HepG2 (cell line): Measurements from ENCODE around the gene GANC. TPM values are rescaled to one million over a fixed set of nuclear protein-coding genes. Genes with fewer than 3 reads are reported as not detected.

Experiments used
- AGO1 ChIP-seq: fragments of 200-400 bp; formaldehyde crosslinking; IDR thresholded peaks from 2 replicates; pipeline ENCODE4 v1.6.1; 2017; ENCODE audit warnings: mild to moderate bottlenecking, low read depth, low read length, moderate library complexity; ENCODE audit not compliant: poor library complexity, severe bottlenecking
- IKZF5 ChIP-seq: IDR thresholded peaks from 2 replicates; pipeline ENCODE4 v1.6.1; 2018; ENCODE audit warnings: missing genetic modification reagents, mild to moderate bottlenecking, missing compliant biosample characterization
- KMT2B ChIP-seq: IDR thresholded peaks from 2 replicates; pipeline ENCODE4 v1.6.1; 2016; ENCODE audit warnings: missing genetic modification reagents, missing compliant biosample characterization
- MIXL1 ChIP-seq: IDR thresholded peaks from 2 replicates; pipeline ENCODE4 v1.6.1; 2016
- NFIC ChIP-seq: IDR thresholded peaks from 2 replicates; pipeline ENCODE4 v1.6.1; 2012; ENCODE audit warnings: mild to moderate bottlenecking, low read length, inconsistent platforms
- PCBP1 ChIP-seq: fragments of 200-400 bp; formaldehyde crosslinking; IDR thresholded peaks from 2 replicates; pipeline ENCODE4 v1.6.1; 2017; ENCODE audit warnings: mild to moderate bottlenecking, low read depth, low read length, borderline replicate concordance
- ZBTB26 ChIP-seq: IDR thresholded peaks from 2 replicates; pipeline ENCODE4 v1.6.1; 2016; ENCODE audit warnings: missing compliant biosample characterization, missing genetic modification reagents, borderline replicate concordance
- ZNF34 ChIP-seq: sonication (generic); formaldehyde crosslinking; IDR thresholded peaks from 2 replicates; pipeline ENCODE4 v1.4.0; 2020; ENCODE audit warnings: mild to moderate bottlenecking, missing genetic modification reagents, borderline replicate concordance
- ZNF703 ChIP-seq: sonication (generic); formaldehyde crosslinking; IDR thresholded peaks from 2 replicates; pipeline ENCODE4 v1.5.1; 2020; ENCODE audit warnings: missing genetic modification reagents, mild to moderate bottlenecking, moderate library complexity, borderline replicate concordance
- polyA plus RNA-seq, 8 experiments: library from polyadenylated mRNA; depleted of rRNA in 3 of 8; stranded (reverse) in 7 of 8; unstranded in 1 of 8; fragments of >200 nt; fragmentation: Illumina TruSeq in 4 of 8; extraction: Trizol in 4 of 8; gene quantifications; 2 replicates each; pipeline versions ENCODE4 v1.2.1 to v1.2.3, GENCODE V29; 2011 to 2016; ENCODE audit warnings: low read depth in 4 of 8, missing spikeins in 1 of 8, mixed read lengths in 1 of 8; ENCODE audit not compliant: insufficient read depth in 1 of 8
- total RNA-seq, 5 experiments: library from RNA; depleted of rRNA; stranded (reverse); fragments of >200 nt; fragmentation: Illumina TruSeq; extraction: Trizol; gene quantifications; 2 replicates each; pipeline ENCODE4 v1.2.3, GENCODE V29; 2016; ENCODE audit warnings: low read depth in 1 of 5
- TF ChIP-seq, protein P1 (sequence below): IDR thresholded peaks from 2 replicates; pipeline ENCODE4 v1.6.1; 2012; ENCODE audit warnings: low read depth, low read length, improper control_type of control experiment
- TF ChIP-seq, protein P2 (sequence below): sonication (generic); formaldehyde crosslinking; IDR thresholded peaks from 2 replicates; pipeline ENCODE4 v1.4.0; 2020; ENCODE audit warnings: mild to moderate bottlenecking, missing genetic modification reagents
- TF ChIP-seq, protein P3 (sequence below): IDR thresholded peaks from 2 replicates; pipeline ENCODE4 v1.4.0; 2020; ENCODE audit warnings: mild to moderate bottlenecking, missing genetic modification reagents
- TF ChIP-seq, protein P4 (sequence below): sonication (generic); formaldehyde crosslinking; conservative IDR thresholded peaks from 2 replicates; pipeline ENCODE4 v1.4.0; 2020; ENCODE audit warnings: missing genetic modification reagents
- TF ChIP-seq, protein P5 (sequence below), 2 experiments: fragments of 450-650 bp in 1 of 2; sonication (generic) in 1 of 2; formaldehyde crosslinking; IDR thresholded peaks; 2 replicates each; pipeline versions ENCODE4 v1.5.0 to v1.8.0; 2020 to 2022; ENCODE audit warnings: mild to moderate bottlenecking in 1 of 2, missing genetic modification reagents in 1 of 2

The GANC gene
- total and polyA plus RNA-seq, 2 of the 13 experiments (the other 11 are each of a cell fraction or from before 2014, with no cell fraction given): 17.0 to 21.0 TPM

GRCh38 chr15:42286445-42287029, 13.5 kb downstream of the GANC start (continued):
- TF ChIP-seq, protein P1, sequence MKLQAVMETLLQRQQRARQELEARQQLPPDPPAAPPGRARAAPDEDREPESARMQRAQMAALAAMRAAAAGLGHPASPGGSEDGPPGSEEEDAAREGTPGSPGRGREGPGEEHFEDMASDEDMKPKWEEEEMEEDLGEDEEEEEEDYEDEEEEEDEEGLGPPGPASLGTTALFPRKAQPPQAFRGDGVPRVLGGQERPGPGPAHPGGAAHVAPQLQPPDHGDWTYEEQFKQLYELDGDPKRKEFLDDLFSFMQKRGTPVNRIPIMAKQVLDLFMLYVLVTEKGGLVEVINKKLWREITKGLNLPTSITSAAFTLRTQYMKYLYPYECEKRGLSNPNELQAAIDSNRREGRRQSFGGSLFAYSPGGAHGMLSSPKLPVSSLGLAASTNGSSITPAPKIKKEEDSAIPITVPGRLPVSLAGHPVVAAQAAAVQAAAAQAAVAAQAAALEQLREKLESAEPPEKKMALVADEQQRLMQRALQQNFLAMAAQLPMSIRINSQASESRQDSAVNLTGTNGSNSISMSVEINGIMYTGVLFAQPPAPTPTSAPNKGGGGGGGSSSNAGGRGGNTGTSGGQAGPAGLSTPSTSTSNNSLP: peak; percentile 63; the same call in 1 of the 2 replicates
- TF ChIP-seq AGO1 (no peak), KMT2B (CRISPR knock-in tag) (peak; percentile 15; the same call in 1 of the 2 replicates), PCBP1 (no peak), ZBTB26 (peak; percentile 97), ZNF34 (no peak), NFIC (no peak), ZNF703 (CRISPR knock-in tag) (no peak), MIXL1 (CRISPR knock-in tag) (peak; percentile 96), IKZF5 (CRISPR knock-in tag) (peak; percentile 50; the same call in 1 of the 2 replicates)
- TF ChIP-seq, protein P2, sequence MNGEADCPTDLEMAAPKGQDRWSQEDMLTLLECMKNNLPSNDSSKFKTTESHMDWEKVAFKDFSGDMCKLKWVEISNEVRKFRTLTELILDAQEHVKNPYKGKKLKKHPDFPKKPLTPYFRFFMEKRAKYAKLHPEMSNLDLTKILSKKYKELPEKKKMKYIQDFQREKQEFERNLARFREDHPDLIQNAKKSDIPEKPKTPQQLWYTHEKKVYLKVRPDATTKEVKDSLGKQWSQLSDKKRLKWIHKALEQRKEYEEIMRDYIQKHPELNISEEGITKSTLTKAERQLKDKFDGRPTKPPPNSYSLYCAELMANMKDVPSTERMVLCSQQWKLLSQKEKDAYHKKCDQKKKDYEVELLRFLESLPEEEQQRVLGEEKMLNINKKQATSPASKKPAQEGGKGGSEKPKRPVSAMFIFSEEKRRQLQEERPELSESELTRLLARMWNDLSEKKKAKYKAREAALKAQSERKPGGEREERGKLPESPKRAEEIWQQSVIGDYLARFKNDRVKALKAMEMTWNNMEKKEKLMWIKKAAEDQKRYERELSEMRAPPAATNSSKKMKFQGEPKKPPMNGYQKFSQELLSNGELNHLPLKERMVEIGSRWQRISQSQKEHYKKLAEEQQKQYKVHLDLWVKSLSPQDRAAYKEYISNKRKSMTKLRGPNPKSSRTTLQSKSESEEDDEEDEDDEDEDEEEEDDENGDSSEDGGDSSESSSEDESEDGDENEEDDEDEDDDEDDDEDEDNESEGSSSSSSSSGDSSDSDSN: no peak
- TF ChIP-seq, protein P3, sequence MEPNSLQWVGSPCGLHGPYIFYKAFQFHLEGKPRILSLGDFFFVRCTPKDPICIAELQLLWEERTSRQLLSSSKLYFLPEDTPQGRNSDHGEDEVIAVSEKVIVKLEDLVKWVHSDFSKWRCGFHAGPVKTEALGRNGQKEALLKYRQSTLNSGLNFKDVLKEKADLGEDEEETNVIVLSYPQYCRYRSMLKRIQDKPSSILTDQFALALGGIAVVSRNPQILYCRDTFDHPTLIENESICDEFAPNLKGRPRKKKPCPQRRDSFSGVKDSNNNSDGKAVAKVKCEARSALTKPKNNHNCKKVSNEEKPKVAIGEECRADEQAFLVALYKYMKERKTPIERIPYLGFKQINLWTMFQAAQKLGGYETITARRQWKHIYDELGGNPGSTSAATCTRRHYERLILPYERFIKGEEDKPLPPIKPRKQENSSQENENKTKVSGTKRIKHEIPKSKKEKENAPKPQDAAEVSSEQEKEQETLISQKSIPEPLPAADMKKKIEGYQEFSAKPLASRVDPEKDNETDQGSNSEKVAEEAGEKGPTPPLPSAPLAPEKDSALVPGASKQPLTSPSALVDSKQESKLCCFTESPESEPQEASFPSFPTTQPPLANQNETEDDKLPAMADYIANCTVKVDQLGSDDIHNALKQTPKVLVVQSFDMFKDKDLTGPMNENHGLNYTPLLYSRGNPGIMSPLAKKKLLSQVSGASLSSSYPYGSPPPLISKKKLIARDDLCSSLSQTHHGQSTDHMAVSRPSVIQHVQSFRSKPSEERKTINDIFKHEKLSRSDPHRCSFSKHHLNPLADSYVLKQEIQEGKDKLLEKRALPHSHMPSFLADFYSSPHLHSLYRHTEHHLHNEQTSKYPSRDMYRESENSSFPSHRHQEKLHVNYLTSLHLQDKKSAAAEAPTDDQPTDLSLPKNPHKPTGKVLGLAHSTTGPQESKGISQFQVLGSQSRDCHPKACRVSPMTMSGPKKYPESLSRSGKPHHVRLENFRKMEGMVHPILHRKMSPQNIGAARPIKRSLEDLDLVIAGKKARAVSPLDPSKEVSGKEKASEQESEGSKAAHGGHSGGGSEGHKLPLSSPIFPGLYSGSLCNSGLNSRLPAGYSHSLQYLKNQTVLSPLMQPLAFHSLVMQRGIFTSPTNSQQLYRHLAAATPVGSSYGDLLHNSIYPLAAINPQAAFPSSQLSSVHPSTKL (CRISPR knock-in tag): peak; percentile 85
- TF ChIP-seq, protein P4, sequence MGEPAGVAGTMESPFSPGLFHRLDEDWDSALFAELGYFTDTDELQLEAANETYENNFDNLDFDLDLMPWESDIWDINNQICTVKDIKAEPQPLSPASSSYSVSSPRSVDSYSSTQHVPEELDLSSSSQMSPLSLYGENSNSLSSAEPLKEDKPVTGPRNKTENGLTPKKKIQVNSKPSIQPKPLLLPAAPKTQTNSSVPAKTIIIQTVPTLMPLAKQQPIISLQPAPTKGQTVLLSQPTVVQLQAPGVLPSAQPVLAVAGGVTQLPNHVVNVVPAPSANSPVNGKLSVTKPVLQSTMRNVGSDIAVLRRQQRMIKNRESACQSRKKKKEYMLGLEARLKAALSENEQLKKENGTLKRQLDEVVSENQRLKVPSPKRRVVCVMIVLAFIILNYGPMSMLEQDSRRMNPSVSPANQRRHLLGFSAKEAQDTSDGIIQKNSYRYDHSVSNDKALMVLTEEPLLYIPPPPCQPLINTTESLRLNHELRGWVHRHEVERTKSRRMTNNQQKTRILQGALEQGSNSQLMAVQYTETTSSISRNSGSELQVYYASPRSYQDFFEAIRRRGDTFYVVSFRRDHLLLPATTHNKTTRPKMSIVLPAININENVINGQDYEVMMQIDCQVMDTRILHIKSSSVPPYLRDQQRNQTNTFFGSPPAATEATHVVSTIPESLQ: no peak
- TF ChIP-seq, protein P5, sequence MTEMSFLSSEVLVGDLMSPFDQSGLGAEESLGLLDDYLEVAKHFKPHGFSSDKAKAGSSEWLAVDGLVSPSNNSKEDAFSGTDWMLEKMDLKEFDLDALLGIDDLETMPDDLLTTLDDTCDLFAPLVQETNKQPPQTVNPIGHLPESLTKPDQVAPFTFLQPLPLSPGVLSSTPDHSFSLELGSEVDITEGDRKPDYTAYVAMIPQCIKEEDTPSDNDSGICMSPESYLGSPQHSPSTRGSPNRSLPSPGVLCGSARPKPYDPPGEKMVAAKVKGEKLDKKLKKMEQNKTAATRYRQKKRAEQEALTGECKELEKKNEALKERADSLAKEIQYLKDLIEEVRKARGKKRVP (CRISPR knock-in tag; IDR thresholded peaks at IDR 0.05): peak in 1 of 2 experiments; percentile 95; a peak in 2 of 4 replicates
